Left hindlimb (tissue), 1 donor: Measurements from ENCODE around the gene LTB4R.

Source experiments
- DNase-seq: peaks from one replicate; pipeline ENCODE4 v3.0.0-alpha.2; 2018

Gene LTB4R

GRCh38 chr14:24310646-24311604, at the start of gene LTB4R:
TSS of gene LTB4R (plus strand) at chr14:24311502. CDS start at chr14:24315652, 4,150 bp downstream.
- peak; percentile 87 for DNase-seq

DNA sequence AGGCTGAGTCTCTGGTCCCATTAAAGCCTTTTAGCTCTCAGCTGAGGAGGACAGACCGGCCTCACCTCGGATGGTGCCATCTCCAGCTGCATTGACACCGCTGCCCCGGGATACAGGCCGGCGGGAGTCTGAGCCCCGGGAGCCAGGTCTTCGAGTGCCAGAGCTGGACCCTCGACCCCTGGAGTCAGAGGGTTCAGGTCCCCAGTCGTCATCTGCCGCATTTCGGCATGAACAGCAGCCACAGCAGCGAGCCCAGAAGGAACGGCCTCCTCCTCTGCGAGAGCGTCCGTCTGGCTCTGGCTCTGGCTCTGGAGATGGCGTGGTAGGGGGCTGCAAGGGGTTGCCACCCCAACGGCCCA, 49.4 kb upstream of the LTB4R start:
- no peak for DNase-seq

GRCh38 chr14:24262821-24263733, 48.2 kb upstream of the LTB4R start, which contains the start of gene TGM1:
TSS of gene TGM1 (minus strand) at chr14:24263177. CDS start at chr14:24262352, 825 bp downstream.
- no peak for DNase-seq

- DNase-seq = no peak
Measured at GRCh38 chr14:24263848-24264247, 47.5 kb upstream of the LTB4R start.

GRCh38 chr14:24264298-24264697, 47.0 kb upstream of the LTB4R start:
- no peak for DNase-seq

- no peak for DNase-seq
Measured at GRCh38 chr14:24266344-24267244, 44.7 kb upstream of the LTB4R start.

GRCh38 chr14:24267516-24267915, 43.8 kb upstream of the LTB4R start:
- no peak for DNase-seq

DNA sequence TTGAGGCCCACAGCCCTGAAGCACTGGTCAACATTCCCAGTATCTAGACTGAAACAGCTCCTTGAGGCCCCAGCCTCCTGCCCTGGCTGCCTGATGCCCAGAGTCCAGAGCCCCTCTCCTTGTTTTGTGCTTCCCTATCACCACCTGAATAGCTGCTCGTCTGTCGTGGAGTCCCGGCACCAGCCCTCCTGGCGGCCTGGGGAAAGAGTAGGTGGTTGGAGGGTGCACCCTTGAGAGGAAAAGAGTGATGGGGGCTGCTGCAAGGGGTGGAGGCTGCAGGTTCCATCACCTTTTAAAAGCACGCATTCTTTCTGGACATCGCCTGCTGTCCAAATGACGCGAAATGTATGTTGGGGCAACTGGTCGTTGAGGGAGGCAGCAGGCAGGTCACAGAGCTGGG, 43.1 kb upstream of the LTB4R start:
- DNase-seq = no peak

GRCh38 chr14:24269368-24269767, 41.9 kb upstream of the LTB4R start:
- DNase-seq = no peak

DNA sequence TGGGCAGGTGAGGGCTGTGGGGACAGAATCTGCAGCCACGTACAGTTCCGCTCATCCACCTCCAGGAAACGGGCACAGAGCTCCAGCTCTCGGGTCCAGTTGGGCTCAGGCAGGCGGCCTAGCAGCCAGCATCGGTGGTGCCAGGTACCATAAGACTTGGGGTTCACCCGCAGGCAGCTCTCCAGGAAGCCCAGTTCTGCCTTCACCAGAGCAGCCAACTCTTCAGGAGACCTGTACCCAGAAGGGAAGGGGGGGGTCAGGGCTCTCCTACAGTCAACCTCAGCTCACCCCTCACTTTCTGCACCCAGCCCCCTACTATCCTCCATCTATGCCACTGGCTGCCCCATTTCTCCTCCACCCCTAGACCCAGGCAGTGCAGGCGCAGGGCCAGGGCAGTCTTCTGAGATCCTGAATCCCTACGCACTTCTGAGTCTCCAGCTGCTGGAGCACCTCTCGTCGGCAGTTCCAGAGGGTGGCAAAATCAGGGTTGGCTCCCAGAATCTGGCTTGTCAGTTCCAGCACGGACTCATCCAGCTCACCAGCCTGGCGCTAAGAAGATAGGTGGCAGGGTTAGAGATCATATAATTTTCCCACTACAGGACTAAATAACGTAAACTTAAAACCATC, 41.3 kb upstream of the LTB4R start:
- DNase-seq = no peak

DNA sequence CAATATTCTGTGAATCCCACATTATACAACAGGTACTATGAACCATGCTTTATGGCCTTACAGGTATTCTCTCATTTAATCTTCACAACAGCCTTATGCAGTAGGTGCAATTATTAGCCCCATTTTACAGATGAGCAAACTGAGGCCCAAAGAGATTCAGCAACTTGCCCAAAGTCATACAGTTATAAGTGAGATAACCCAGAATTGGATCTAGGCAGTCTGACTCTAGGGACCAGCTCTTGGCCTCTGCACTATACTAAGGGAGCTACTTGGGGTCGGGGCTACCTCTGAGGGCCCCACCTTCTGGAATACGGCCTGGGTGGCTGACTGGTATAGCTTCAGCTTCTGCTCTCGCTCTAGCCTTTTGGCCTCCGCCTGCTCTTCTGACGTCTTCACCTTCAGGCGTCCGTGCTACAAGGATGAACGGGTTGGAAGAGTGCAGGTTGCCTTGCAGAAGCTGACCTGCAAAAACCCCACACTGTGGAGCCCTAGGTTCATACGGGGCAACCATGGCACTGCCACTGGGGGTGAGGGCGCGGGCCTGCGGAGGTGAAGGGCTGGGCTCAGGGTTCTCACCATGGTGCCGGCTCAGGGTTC, 40.7 kb upstream of the LTB4R start:
- no peak for DNase-seq

- DNase-seq = peak; percentile 90
Measured at GRCh38 chr14:24271134-24271833, 40.0 kb upstream of the LTB4R start, which contains the start of gene RABGGTA. TSS of gene RABGGTA (minus strand) at chr14:24271597. CDS start at chr14:24271115, 482 bp downstream.

GRCh38 chr14:24271834-24272263, 39.5 kb upstream of the LTB4R start:
- no peak for DNase-seq

DNA sequence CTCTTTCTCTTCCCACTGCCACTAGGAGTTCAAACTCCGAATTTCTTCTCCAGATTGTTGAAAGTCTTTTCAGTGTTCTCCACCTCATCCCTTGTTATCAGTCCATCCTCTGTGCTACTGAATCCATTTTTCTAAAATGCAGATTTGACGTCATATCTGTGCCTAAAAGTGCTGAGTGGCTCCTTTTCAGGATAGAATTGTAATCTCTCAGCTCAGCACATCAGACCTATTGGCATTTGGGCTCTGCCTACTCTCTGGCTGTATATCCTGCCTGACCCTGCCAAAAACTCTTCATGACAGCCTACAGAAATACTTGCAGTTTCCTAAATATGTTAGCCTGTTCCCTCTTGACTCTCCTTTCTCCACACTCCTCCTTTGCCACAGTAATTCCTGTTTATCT, 38.8 kb upstream of the LTB4R start:
- no peak for DNase-seq

- DNase-seq = no peak
Measured at GRCh38 chr14:24273422-24273998, 37.8 kb upstream of the LTB4R start.

DNA sequence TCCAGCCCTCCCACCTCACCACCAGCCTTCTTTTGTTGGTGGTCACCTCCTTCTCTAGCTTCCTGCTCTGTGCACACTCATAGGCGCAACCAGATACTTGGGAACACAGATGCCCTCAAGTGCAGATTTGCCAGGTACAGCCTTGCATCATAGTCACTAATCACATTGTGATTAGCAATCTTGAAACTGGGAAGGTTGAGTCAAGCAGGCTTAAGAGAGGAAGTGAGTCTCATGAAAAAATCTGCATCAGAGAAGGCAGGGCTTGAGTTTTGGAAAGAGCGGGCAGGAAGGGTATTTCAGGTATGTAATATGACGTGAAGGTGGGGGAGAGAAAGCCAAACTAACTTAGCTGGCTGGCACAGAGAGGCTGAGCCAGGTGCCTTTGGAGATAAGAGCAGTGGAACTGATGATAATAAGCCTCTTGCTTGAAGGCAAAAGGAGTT, 37.2 kb upstream of the LTB4R start:
- no peak for DNase-seq

- no peak for DNase-seq
Measured at GRCh38 chr14:24277071-24277470, 34.2 kb upstream of the LTB4R start.

DNA sequence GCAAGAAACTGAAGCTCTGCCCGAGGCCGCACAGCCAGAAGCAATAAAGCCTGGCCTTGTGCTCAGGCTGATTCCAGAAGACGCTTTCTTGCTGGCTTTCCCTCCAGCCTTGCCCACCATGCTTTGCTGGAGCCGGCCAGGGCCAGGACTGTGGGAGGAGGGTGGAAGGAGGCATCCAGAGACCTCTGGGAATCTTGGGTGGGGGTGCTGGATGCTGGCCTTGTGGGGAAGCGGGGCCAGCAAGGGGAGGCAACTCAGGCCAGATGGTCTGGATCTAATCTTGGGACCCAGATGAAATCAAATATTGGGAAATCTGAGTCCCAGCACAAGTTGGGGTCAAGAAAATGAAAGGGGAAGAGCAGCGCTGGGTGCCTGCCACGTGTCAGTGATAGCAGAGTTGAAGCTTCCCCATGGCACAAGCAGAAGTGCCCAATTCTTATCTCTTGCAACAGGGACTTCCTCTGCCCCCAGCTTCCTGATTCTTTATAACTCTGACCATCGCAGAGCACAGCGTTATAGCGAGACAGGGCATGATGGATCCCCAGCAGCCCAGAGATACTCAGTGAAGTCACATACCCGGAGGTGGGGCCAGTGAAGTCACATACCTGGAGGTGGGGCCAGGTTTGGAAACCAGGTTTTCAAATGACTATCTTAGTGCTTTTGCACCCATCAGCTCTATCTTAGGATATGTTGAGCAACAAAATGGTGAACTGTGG, 33.5 kb upstream of the LTB4R start:
- no peak for DNase-seq

- no peak for DNase-seq
Measured at GRCh38 chr14:24278424-24278823, 32.9 kb upstream of the LTB4R start.
